HCT116 (cell line): ENCODE results near the gene TNFRSF8. TPM values are rescaled to one million over a fixed set of nuclear protein-coding genes. Genes with fewer than 3 reads are reported as not detected.

Experiments used
- ATAC-seq: fragments of 200-7000 bp; cut with Tn5 transposase; 2 replicates; pipeline ENCODE4 v1.9.1; 2020; ENCODE audit warnings: mild to moderate bottlenecking, moderate library complexity
- BruUV-seq: library from RNA; stranded (reverse); fragments of 400-500 nt; replicated peaks from 2 replicates; lab custom pipeline; 2021; lab: Mats Ljungman, UMichigan
- CTCF ChIA-PET: fragments of 300-600 bp; sonication (Branson Sonifier 250); formaldehyde crosslinking; loops from one replicate; lab custom pipeline; 2021; ENCODE audit warnings: antibody characterized with exemption; lab: Charles Lee
- POLR2A ChIA-PET: fragments of 300-600, 350-600 bp; sonication (Branson Sonifier 250); formaldehyde crosslinking; loops from one replicate; lab custom pipeline; 2021; ENCODE audit warnings: antibody characterized with exemption; lab: Charles Lee
- RAD21 ChIA-PET, 2 experiments: fragments of 300-600 bp; sonication (Branson Sonifier 250); formaldehyde crosslinking; loops; one replicate each; lab custom pipeline; 2023; ENCODE audit warnings: low total read pairs in 2 of 2; ENCODE audit not compliant: uncharacterized antibody in 2 of 2, unreplicated experiment in 2 of 2, low non-redundant PET in 1 of 2; lab: Charles Lee
- DNase-seq: peaks from one replicate; pipeline ENCODE4 v3.0.0-alpha.2; 2010; ENCODE audit warnings: low read depth, low spot score
- H2AFZ ChIP-seq: fragments of 200-600 bp; shearing (Covaris generic), sonication (generic); 2 replicates; pipeline ENCODE4 v1.6.1; 2017; ENCODE audit warnings: low read depth, mixed run types, mixed read lengths, antibody characterized with exemption, low read length; ENCODE audit not compliant: poor library complexity, severe bottlenecking
- H3K27ac ChIP-seq: 2 replicates; pipeline ENCODE4 v1.5.1; 2012; ENCODE audit warnings: low read depth, low read length
- H3K27me3 ChIP-seq: fragments of 200-600 bp; sonication (generic); 2 replicates; pipeline ENCODE4 v1.6.1; 2016; ENCODE audit warnings: mixed run types, low read length, mixed read lengths; ENCODE audit not compliant: insufficient read depth
- H3K36me3 ChIP-seq, 2 experiments: fragments of 200-500 bp in 1 of 2; fragments of 200-600 bp in 1 of 2; sonication (Bioruptor generic) in 1 of 2; sonication (generic) in 1 of 2; 2 replicates each; pipeline versions ENCODE4 v1.5.1 to v1.6.1; 2014 to 2016; ENCODE audit warnings: low read length in 2 of 2, inconsistent platforms in 1 of 2, mixed read lengths in 1 of 2, mixed run types in 1 of 2; ENCODE audit not compliant: insufficient read depth in 2 of 2, control insufficient read depth in 1 of 2
- H3K4me1 ChIP-seq, 2 experiments: fragments of 200-600 bp in 1 of 2; sonication (generic) in 1 of 2; 2 replicates each; pipeline versions ENCODE4 v1.5.1 to v1.6.1; 2012 to 2017; ENCODE audit warnings: low read length in 2 of 2, inconsistent platforms in 1 of 2, mild to moderate bottlenecking in 1 of 2, mixed read lengths in 1 of 2, mixed run types in 1 of 2, moderate library complexity in 1 of 2; ENCODE audit not compliant: insufficient read depth in 2 of 2, control insufficient read depth in 1 of 2
- H3K4me2 ChIP-seq: fragments of 200-600 bp; sonication (generic); 2 replicates; pipeline ENCODE4 v1.6.1; 2017; ENCODE audit warnings: mixed run types, low read length, mixed read lengths
- H3K4me3 ChIP-seq, 2 experiments: fragments of 200-600 bp in 1 of 2; sonication (generic) in 1 of 2; replicated peaks in 1 of 2; 2 replicates each; pipeline ENCODE4 v1.5.1; 2011 to 2016; ENCODE audit warnings: low read length in 2 of 2, control low read depth in 1 of 2, low read depth in 1 of 2, mild to moderate bottlenecking in 1 of 2, mixed read lengths in 1 of 2, mixed run types in 1 of 2
- H3K79me2 ChIP-seq: fragments of 200-600 bp; sonication (generic); 2 replicates; pipeline ENCODE4 v1.6.1; 2017; ENCODE audit warnings: mild to moderate bottlenecking, mixed run types, low read length, moderate library complexity, mixed read lengths; ENCODE audit not compliant: insufficient read depth
- H3K9ac ChIP-seq: fragments of 200-600 bp; sonication (generic); 2 replicates; pipeline ENCODE4 v1.6.1; 2016; ENCODE audit warnings: low read length, mixed read lengths
- H3K9me2 ChIP-seq: fragments of 200-600 bp; sonication (generic), shearing (Covaris generic); 2 replicates; pipeline ENCODE4 v1.6.1; 2017; ENCODE audit warnings: mixed run types, mild to moderate bottlenecking, moderate library complexity; ENCODE audit not compliant: insufficient read depth
- H3K9me3 ChIP-seq, 2 experiments: fragments of 200-500 bp in 1 of 2; fragments of 200-600 bp in 1 of 2; sonication (Bioruptor generic) in 1 of 2; sonication (generic) in 1 of 2; 2 replicates each; pipeline ENCODE4 v1.6.1; 2014 to 2017; ENCODE audit warnings: low read length in 2 of 2, mixed read lengths in 2 of 2, inconsistent platforms in 1 of 2, low read depth in 1 of 2, mild to moderate bottlenecking in 1 of 2, mixed run types in 1 of 2, moderate library complexity in 1 of 2; ENCODE audit not compliant: control insufficient read depth in 1 of 2, insufficient read depth in 1 of 2
- H4K20me1 ChIP-seq: fragments of 200-600 bp; sonication (generic), shearing (Covaris generic); 2 replicates; pipeline ENCODE4 v1.6.1; 2017; ENCODE audit warnings: mixed run types, mild to moderate bottlenecking, moderate library complexity; ENCODE audit not compliant: insufficient read depth
- ATF3 ChIP-seq: IDR thresholded peaks from 2 replicates; pipeline ENCODE4 v1.6.1; 2012
- CBX3 ChIP-seq: IDR thresholded peaks from 2 replicates; pipeline ENCODE4 v1.6.1; 2012; ENCODE audit warnings: low read depth
- ELF1 ChIP-seq: IDR thresholded peaks from 2 replicates; pipeline ENCODE4 v1.6.1; 2012; ENCODE audit warnings: low read depth, borderline replicate concordance
- EZH2phosphoT487 ChIP-seq: fragments of 200-600 bp; IDR thresholded peaks from 2 replicates; pipeline ENCODE4 v1.6.1; 2018; ENCODE audit warnings: antibody characterized with exemption, borderline replicate concordance
- FOSL1 ChIP-seq: IDR thresholded peaks from 2 replicates; pipeline ENCODE4 v1.6.1; 2012; ENCODE audit warnings: low read depth
- JUND ChIP-seq: IDR thresholded peaks from 2 replicates; pipeline ENCODE4 v1.6.1; 2012
- POLR2A ChIP-seq: IDR thresholded peaks from 2 replicates; pipeline ENCODE4 v1.7.0; 2011; ENCODE audit warnings: borderline replicate concordance; ENCODE audit not compliant: insufficient read depth, insufficient read length; ENCODE audit errors: extremely low read depth
- RAD21 ChIP-seq: IDR thresholded peaks from 2 replicates; pipeline ENCODE4 v1.6.1; 2012; ENCODE audit warnings: low read depth, mild to moderate bottlenecking
- REST ChIP-seq: IDR thresholded peaks from 2 replicates; pipeline ENCODE4 v1.6.1; 2012; ENCODE audit warnings: low read depth
- SIN3A ChIP-seq: IDR thresholded peaks from 2 replicates; pipeline ENCODE4 v1.6.1; 2012; ENCODE audit warnings: low read depth
- SP1 ChIP-seq: IDR thresholded peaks from 2 replicates; pipeline ENCODE4 v1.6.1; 2012; ENCODE audit warnings: low read depth
- TCF7L2 ChIP-seq: IDR thresholded peaks from 2 replicates; pipeline ENCODE4 v1.7.0; 2011; ENCODE audit warnings: borderline replicate concordance, inconsistent platforms; ENCODE audit not compliant: insufficient read depth, insufficient read length; ENCODE audit errors: extremely low read depth
- YY1 ChIP-seq: IDR thresholded peaks from 2 replicates; pipeline ENCODE4 v1.6.1; 2011; ENCODE audit warnings: low read length, low read depth, moderate library complexity, mild to moderate bottlenecking; ENCODE audit not compliant: insufficient replicate concordance; ENCODE audit errors: extremely low read depth
- ZNF274 ChIP-seq: fragments of 200-500 bp; sonication (Bioruptor generic); IDR thresholded peaks from 2 replicates; pipeline ENCODE4 v1.6.1; 2014; ENCODE audit warnings: mild to moderate bottlenecking, low read depth, low read length, inconsistent platforms
- intact Hi-C: fragments of 100-400 bp; cut with micrococcal nuclease; formaldehyde crosslinking; loops from 2 replicates; pipeline ENCODE4 v1.10.0; 2022
- total RNA-seq: library from RNA; stranded (reverse); gene quantifications from one replicate; pipeline ENCODE4 v1.2.1, GENCODE V29; 2021; ENCODE audit not compliant: unreplicated experiment

The TNFRSF8 gene
- total RNA-seq, 1 experiment from 2014 or later, result 0.17 TPM

- TF ChIP-seq POLR2A (peak; percentile 78), ATF3 (no peak), CBX3 (peak; percentile 45; the same call in 1 of the 2 replicates), JUND (no peak)
Measured at GRCh38 chr1:12081648-12082396, 18.7 kb downstream of the TNFRSF8 start (continued).

GRCh38 chr1:12082988-12083387, 19.9 kb downstream of the TNFRSF8 start:
- Histone ChIP-seq H3K4me2 (no peak overlapping the region), H3K9me2 (no peaks in the 10 kb centered on the region), H3K9me3 (no peaks in the 10 kb centered on the region), H3K9ac (no peak overlapping the region), H3K36me3 (no peaks in the 10 kb centered on the region), H2AFZ (no peak overlapping the region), H3K27ac (no peak overlapping the region), H3K4me3 (no peak overlapping the region), H4K20me1 (no peaks in the 10 kb centered on the region), H3K27me3 (no peaks in the 10 kb centered on the region), H3K79me2 (no peaks in the 10 kb centered on the region), H3K4me1 (peaks cover 0 to 16% of the 10 kb centered on the region in 2 experiments; a peak in 1 of 4 replicates)
- no peak for ATAC-seq
- CTCF ChIA-PET, result no interaction called here
- DNase-seq, result no peak
- RAD21 ChIA-PET, result no interaction called here
- POLR2A ChIA-PET, result no interaction called here
- intact Hi-C loops, result no loop called here
- BruUV-seq, result no TSS peak
- TF ChIP-seq YY1, result no peak

- Histone ChIP-seq H3K27me3 (no peaks in the 10 kb centered on the region), H3K9me2 (no peaks in the 10 kb centered on the region), H4K20me1 (no peaks in the 10 kb centered on the region), H3K4me3 (no peak overlapping the region), H3K4me1 (peaks cover 0 to 16% of the 10 kb centered on the region in 2 experiments; a peak in 1 of 4 replicates), H3K9me3 (no peaks in the 10 kb centered on the region), H3K4me2 (no peak overlapping the region), H3K79me2 (no peaks in the 10 kb centered on the region), H3K36me3 (no peaks in the 10 kb centered on the region), H3K9ac (no peak overlapping the region), H2AFZ (no peak overlapping the region), H3K27ac (no peak overlapping the region)
- ChIA-PET POLR2A (no interaction called here), CTCF (no interaction called here), RAD21 (no interaction called here)
- ATAC-seq (no peak), DNase-seq (no peak)
- no TSS peak for BruUV-seq
- intact Hi-C loops, result no loop called here
- TF ChIP-seq JUND (no peak), SIN3A (no peak), YY1 (no peak), TCF7L2 (no peak), SP1 (no peak), FOSL1 (no peak), REST (no peak), RAD21 (no peak), EZH2phosphoT487 (no peak), ELF1 (no peak), ZNF274 (no peak)
Measured at GRCh38 chr1:12083766-12084165, 20.7 kb downstream of the TNFRSF8 start.
